Panc1 (cell line): ENCODE data around the gene TOP3A. TPM values are rescaled to one million over a fixed set of nuclear protein-coding genes. Genes with fewer than 3 reads are reported as not detected.

Experiments
- ATAC-seq: fragments of 200-7000 bp; cut with Tn5 transposase; 2 replicates; pipeline ENCODE4 v1.9.1; 2020; ENCODE audit warnings: mild to moderate bottlenecking, moderate library complexity
- BruUV-seq: library from RNA; stranded (reverse); fragments of 400-500 nt; replicated peaks from 2 replicates; lab custom pipeline; 2021; lab: Mats Ljungman, UMichigan
- CTCF ChIA-PET: fragments of 300-600 bp; sonication (Branson Sonifier 250); formaldehyde crosslinking; loops from one replicate; lab custom pipeline; 2022; ENCODE audit warnings: antibody characterized with exemption; lab: Charles Lee
- POLR2A ChIA-PET: fragments of 300-600 bp; sonication (Branson Sonifier 250); formaldehyde crosslinking; loops from one replicate; lab custom pipeline; 2022; ENCODE audit warnings: antibody characterized with exemption; lab: Charles Lee
- DNase-seq: peaks from one replicate; pipeline ENCODE4 v3.0.0-alpha.2; 2010; ENCODE audit warnings: low read depth, low spot score
- H3K27ac ChIP-seq: 2 replicates; pipeline ENCODE4 v1.5.1; 2011; ENCODE audit warnings: mild to moderate bottlenecking, low read length, inconsistent platforms
- H3K27me3 ChIP-seq: fragments of 200-500 bp; sonication (Bioruptor generic); 2 replicates; pipeline ENCODE4 v1.6.0; 2014; ENCODE audit warnings: low read length, inconsistent platforms; ENCODE audit not compliant: control insufficient read depth, insufficient read depth
- H3K36me3 ChIP-seq: fragments of 200-500 bp; sonication (Bioruptor generic); 2 replicates; pipeline ENCODE4 v1.5.1; 2014; ENCODE audit warnings: inconsistent platforms, mild to moderate bottlenecking, low read length, moderate library complexity; ENCODE audit not compliant: control insufficient read depth, insufficient read depth
- H3K4me1 ChIP-seq: 2 replicates; pipeline ENCODE4 v1.5.1; 2011; ENCODE audit warnings: inconsistent platforms, mild to moderate bottlenecking, low read length, moderate library complexity; ENCODE audit not compliant: control insufficient read depth, insufficient read depth
- H3K4me3 ChIP-seq, 2 experiments: 2 replicates each; pipeline ENCODE4 v1.5.1; 2011 to 2012; ENCODE audit warnings: low read depth in 2 of 2, low read length in 2 of 2, mild to moderate bottlenecking in 2 of 2, inconsistent platforms in 1 of 2, moderate library complexity in 1 of 2
- H3K9me3 ChIP-seq: fragments of 200-500 bp; sonication (Bioruptor generic); 2 replicates; pipeline ENCODE4 v1.5.1; 2014; ENCODE audit warnings: low read depth, mild to moderate bottlenecking, inconsistent platforms, low read length, moderate library complexity; ENCODE audit not compliant: control insufficient read depth, insufficient read depth
- CTCF ChIP-seq: fragments of 450-650 bp; IDR thresholded peaks from 2 replicates; pipeline ENCODE4 v1.5.1; 2017; ENCODE audit warnings: mild to moderate bottlenecking
- POLR2AphosphoS5 ChIP-seq: IDR thresholded peaks from 2 replicates; pipeline ENCODE4 v1.6.1; 2012; ENCODE audit warnings: mild to moderate bottlenecking, low read depth, low read length, moderate library complexity
- REST ChIP-seq, 2 experiments: IDR thresholded peaks; 2 replicates each; pipeline ENCODE4 v1.6.1; 2011 to 2012; ENCODE audit warnings: low read depth in 2 of 2, control low read depth in 1 of 2, low read length in 1 of 2, mild to moderate bottlenecking in 1 of 2, moderate library complexity in 1 of 2; ENCODE audit not compliant: insufficient read depth in 1 of 2
- SIN3A ChIP-seq: IDR thresholded peaks from 2 replicates; pipeline ENCODE4 v1.6.1; 2012; ENCODE audit warnings: low read depth, mild to moderate bottlenecking, low read length, moderate library complexity, borderline replicate concordance; ENCODE audit not compliant: insufficient read depth
- TCF7L2 ChIP-seq: IDR thresholded peaks from 2 replicates; pipeline ENCODE4 v1.6.1; 2011; ENCODE audit warnings: mild to moderate bottlenecking, low read depth, low read length, inconsistent platforms
- in situ Hi-C: cut with HindIII; loops from 2 replicates; pipeline ENCODE4 v1.10.0; 2016; ENCODE audit warnings: low sequenced_read_pairs, low pct_unique_long_range_greater_than_20kb
- intact Hi-C: fragments of 100-400 bp; cut with micrococcal nuclease; formaldehyde crosslinking; loops from one replicate; pipeline ENCODE4 v1.10.0; 2022; ENCODE audit not compliant: unreplicated experiment
- total RNA-seq: library from RNA; stranded (reverse); gene quantifications from one replicate; pipeline ENCODE4 v1.2.1, GENCODE V29; 2021; ENCODE audit not compliant: unreplicated experiment

TOP3A gene
- total RNA-seq, 1 experiment from 2014 or later: 49.3 TPM

GRCh38 chr17:18263885-18264682 lies 50.7 kb downstream of the TOP3A start:
- no peak for TF ChIP-seq REST (IDR thresholded peaks at IDR 0.05; ENCODE audit: insufficient read depth in 1 of 2, low read depth in 2 of 2, low read length in 1 of 2)
- TF ChIP-seq TCF7L2: no peak
- no peak for TF ChIP-seq CTCF
- no peak for TF ChIP-seq POLR2AphosphoS5
- BruUV-seq: no TSS peak
- no peak overlapping the region for H3K4me3 ChIP-seq
- H3K4me1 ChIP-seq: peaks cover 7% of the 10 kb centered on the region
- intact Hi-C loops (no loop called here), in situ Hi-C loops (no loop called here)
- ChIA-PET POLR2A (no interaction called here), CTCF (no interaction called here)
- peaks cover 3% of the 10 kb centered on the region; the same call in 1 of the 2 replicates for H3K36me3 ChIP-seq
- no peaks in the 10 kb centered on the region for H3K27me3 ChIP-seq
- no peak for DNase-seq
- H3K27ac ChIP-seq: no peak overlapping the region
- no peaks in the 10 kb centered on the region for H3K9me3 ChIP-seq
- ATAC-seq: no peak

GRCh38 chr17:18262641-18263040 lies 52.2 kb downstream of the TOP3A start:
- intact Hi-C loops (no loop called here), in situ Hi-C loops (no loop called here)
- Histone ChIP-seq H3K4me3 (no peak overlapping the region), H3K27ac (no peak overlapping the region), H3K9me3 (no peaks in the 10 kb centered on the region), H3K27me3 (no peaks in the 10 kb centered on the region), H3K36me3 (peaks cover 3% of the 10 kb centered on the region; the same call in 1 of the 2 replicates), H3K4me1 (peaks cover 7% of the 10 kb centered on the region)
- DNase-seq: no peak
- no peak for TF ChIP-seq CTCF
- TF ChIP-seq TCF7L2: no peak
- no peak for TF ChIP-seq SIN3A
- CTCF ChIA-PET: no interaction called here
- no TSS peak for BruUV-seq
- POLR2A ChIA-PET: no interaction called here
- ATAC-seq: no peak
